ENCODE measurements around the gene GALNT17.
"Not testable (repeated sequence)": the region's sequence is repeated elsewhere in the genome, so short reads cannot be mapped to it uniquely, and the experiment has no call there.

Gene GALNT17

GRCh38 chr7:71721742-71722141, 589.8 kb downstream of the GALNT17 start:
- H3K36me3 ChIP-seq (ENCODE audit: control insufficient read depth, low read depth, low read length), result no peaks in the 10 kb centered on the region
- H3K27me3 ChIP-seq (ENCODE audit: control insufficient read depth, insufficient read depth, low read length), result no peaks in the 10 kb centered on the region
- H3K4me1 ChIP-seq (ENCODE audit: control insufficient read depth, low read depth, low read length), result no peaks in the 10 kb centered on the region
- no peak overlapping the region for H3K9ac ChIP-seq (ENCODE audit: low read length)
- H3K4me3 ChIP-seq (ENCODE audit: low read length), result no peak overlapping the region
- H3K9me3 ChIP-seq (ENCODE audit: control insufficient read depth, low read depth, low read length), result no peaks in the 10 kb centered on the region
- no peak overlapping the region for H3K27ac ChIP-seq (ENCODE audit: low read length)

DNA sequence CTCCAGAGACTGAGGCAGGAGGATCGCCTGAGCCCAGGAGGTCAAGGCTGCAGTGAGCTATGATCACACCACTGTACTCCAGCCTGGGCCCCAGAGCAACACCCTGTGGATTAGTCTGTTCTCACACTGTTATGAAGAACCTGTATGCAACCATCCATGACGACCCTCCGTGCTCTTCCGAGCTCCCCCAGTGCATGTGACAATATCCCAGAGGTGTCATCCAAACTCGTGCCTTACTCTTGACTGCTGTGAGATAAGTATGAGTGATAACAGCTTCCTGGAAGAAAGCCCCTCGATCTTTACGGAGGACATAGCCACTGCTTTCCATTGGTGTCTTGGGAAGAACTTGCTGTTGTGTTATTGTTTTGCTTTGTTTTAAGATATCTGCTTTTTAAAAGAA, 591.9 kb downstream of the GALNT17 start:
- H3K27ac ChIP-seq (ENCODE audit: low read length), result no peak overlapping the region

GRCh38 chr7:71727347-71727746, 595.4 kb downstream of the GALNT17 start:
- Histone ChIP-seq H3K9ac (ENCODE audit: low read length) (no peak overlapping the region), H3K9me3 (ENCODE audit: control insufficient read depth, low read depth, low read length) (no peaks in the 10 kb centered on the region), H3K27me3 (ENCODE audit: control insufficient read depth, insufficient read depth, low read length) (no peaks in the 10 kb centered on the region), H3K4me3 (ENCODE audit: low read length) (no peak overlapping the region), H3K4me1 (ENCODE audit: control insufficient read depth, low read depth, low read length) (peaks cover 3% of the 10 kb centered on the region), H3K36me3 (ENCODE audit: control insufficient read depth, low read depth, low read length) (no peaks in the 10 kb centered on the region), H3K27ac (ENCODE audit: low read length) (no peak overlapping the region)

More for the DNA sequence above, 591.9 kb downstream of the GALNT17 start:
- Histone ChIP-seq H3K27me3 (ENCODE audit: control insufficient read depth, insufficient read depth, low read length) (no peaks in the 10 kb centered on the region), H3K36me3 (ENCODE audit: control insufficient read depth, low read depth, low read length) (no peaks in the 10 kb centered on the region), H3K4me1 (ENCODE audit: control insufficient read depth, low read depth, low read length) (no peaks in the 10 kb centered on the region), H3K4me3 (ENCODE audit: low read length) (no peak overlapping the region), H3K9me3 (ENCODE audit: control insufficient read depth, low read depth, low read length) (no peaks in the 10 kb centered on the region), H3K9ac (ENCODE audit: low read length) (no peak overlapping the region)

DNA sequence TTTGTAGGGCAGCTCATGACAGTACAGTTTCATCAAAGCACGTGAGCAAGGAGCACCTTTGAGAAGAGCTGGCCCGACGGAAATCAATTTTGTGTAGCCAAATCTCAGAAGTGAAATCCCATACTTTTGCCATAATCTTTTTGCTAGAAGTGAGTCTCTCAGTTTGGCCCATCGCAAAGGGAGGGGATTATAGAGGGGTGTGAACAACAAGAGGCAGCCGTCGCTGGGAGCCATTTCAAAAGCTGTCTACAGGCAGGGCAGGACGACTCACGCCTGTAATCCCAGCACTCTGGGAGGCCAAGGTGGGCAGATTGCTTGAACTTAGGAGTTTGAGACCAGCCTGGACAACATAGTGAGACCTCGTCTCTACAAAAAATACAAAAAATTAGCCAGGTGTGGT, 599.8 kb downstream of the GALNT17 start:
- Histone ChIP-seq H3K27ac (ENCODE audit: low read length) (no peak overlapping the region), H3K36me3 (ENCODE audit: control insufficient read depth, low read depth, low read length) (no peaks in the 10 kb centered on the region), H3K4me3 (ENCODE audit: low read length) (no peak overlapping the region), H3K4me1 (ENCODE audit: control insufficient read depth, low read depth, low read length) (peaks cover 6% of the 10 kb centered on the region), H3K27me3 (ENCODE audit: control insufficient read depth, insufficient read depth, low read length) (no peaks in the 10 kb centered on the region), H3K9ac (ENCODE audit: low read length) (no peak overlapping the region), H3K9me3 (ENCODE audit: control insufficient read depth, low read depth, low read length) (no peaks in the 10 kb centered on the region)

- Histone ChIP-seq H3K9me3 (ENCODE audit: control insufficient read depth, low read depth, low read length) (no peaks in the 10 kb centered on the region), H3K4me1 (ENCODE audit: control insufficient read depth, low read depth, low read length) (peaks cover 6% of the 10 kb centered on the region), H3K36me3 (ENCODE audit: control insufficient read depth, low read depth, low read length) (no peaks in the 10 kb centered on the region), H3K4me3 (ENCODE audit: low read length) (peak overlapping the region; percentile 58), H3K9ac (ENCODE audit: low read length) (no peak overlapping the region), H3K27me3 (ENCODE audit: control insufficient read depth, insufficient read depth, low read length) (no peaks in the 10 kb centered on the region), H3K27ac (ENCODE audit: low read length) (no peak overlapping the region)
These were observed 601.3 kb downstream of the GALNT17 start for GRCh38 chr7:71733107-71733870.

GRCh38 chr7:71735961-71736556, 604.1 kb downstream of the GALNT17 start:
- no peaks in the 10 kb centered on the region for H3K36me3 ChIP-seq (ENCODE audit: control insufficient read depth, low read depth, low read length)
- no peaks in the 10 kb centered on the region for H3K27me3 ChIP-seq (ENCODE audit: control insufficient read depth, insufficient read depth, low read length)
- H3K9me3 ChIP-seq (ENCODE audit: control insufficient read depth, low read depth, low read length), result no peaks in the 10 kb centered on the region
- H3K4me1 ChIP-seq (ENCODE audit: control insufficient read depth, low read depth, low read length), result peaks cover 21% of the 10 kb centered on the region
- no peak overlapping the region for H3K9ac ChIP-seq (ENCODE audit: low read length)
- H3K27ac ChIP-seq (ENCODE audit: low read length), result no peak overlapping the region
- no peak overlapping the region for H3K4me3 ChIP-seq (ENCODE audit: low read length)

DNA sequence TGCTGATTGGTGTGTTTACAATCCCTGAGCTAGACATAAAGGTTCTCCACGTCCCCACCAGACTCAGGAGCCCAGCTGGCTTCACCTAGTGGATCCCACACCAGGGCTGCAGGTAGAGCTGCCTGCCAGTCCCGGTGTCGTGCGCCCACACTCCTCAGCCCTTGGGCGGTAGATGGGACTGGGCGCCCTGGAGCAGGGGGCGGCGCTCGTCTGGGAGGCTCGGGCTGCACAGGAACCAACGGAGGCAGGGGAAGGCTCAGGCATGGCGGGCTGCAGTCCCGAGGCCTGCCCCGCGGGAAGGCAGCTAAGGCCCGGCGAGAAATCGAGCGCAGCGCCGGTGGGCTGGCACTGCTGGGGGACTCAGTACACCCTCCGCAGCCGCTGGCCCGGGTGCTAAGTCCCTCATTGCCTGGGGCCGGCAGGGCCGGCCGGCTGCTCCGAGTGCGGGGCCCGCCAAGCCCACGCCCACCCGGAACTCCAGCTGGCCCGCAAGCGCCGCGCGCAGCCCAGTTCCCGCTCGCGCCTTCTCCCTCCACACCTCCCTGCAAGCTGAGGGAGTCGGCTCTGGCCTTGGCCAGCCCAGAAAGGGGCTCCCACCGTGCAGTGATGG, 606.1 kb downstream of the GALNT17 start:
- peaks cover 15% of the 10 kb centered on the region for H3K4me1 ChIP-seq (ENCODE audit: control insufficient read depth, low read depth, low read length)
- H3K9me3 ChIP-seq (ENCODE audit: control insufficient read depth, low read depth, low read length); H3K9ac ChIP-seq (ENCODE audit: low read length); H3K27ac ChIP-seq (ENCODE audit: low read length); H3K27me3 ChIP-seq (ENCODE audit: control insufficient read depth, insufficient read depth, low read length); H3K4me3 ChIP-seq (ENCODE audit: low read length); H3K36me3 ChIP-seq (ENCODE audit: control insufficient read depth, low read depth, low read length): not testable (repeated sequence)

GRCh38 chr7:71739520-71740173, 607.7 kb downstream of the GALNT17 start:
- no peaks in the 10 kb centered on the region for H3K9me3 ChIP-seq (ENCODE audit: control insufficient read depth, low read depth, low read length)
- no peak overlapping the region for H3K4me3 ChIP-seq (ENCODE audit: low read length)
- no peaks in the 10 kb centered on the region for H3K36me3 ChIP-seq (ENCODE audit: control insufficient read depth, low read depth, low read length)
- H3K4me1 ChIP-seq (ENCODE audit: control insufficient read depth, low read depth, low read length), result peaks cover 15% of the 10 kb centered on the region
- H3K27me3 ChIP-seq (ENCODE audit: control insufficient read depth, insufficient read depth, low read length), result no peaks in the 10 kb centered on the region
- H3K27ac ChIP-seq (ENCODE audit: low read length), result no peak overlapping the region
- no peak overlapping the region for H3K9ac ChIP-seq (ENCODE audit: low read length)

DNA sequence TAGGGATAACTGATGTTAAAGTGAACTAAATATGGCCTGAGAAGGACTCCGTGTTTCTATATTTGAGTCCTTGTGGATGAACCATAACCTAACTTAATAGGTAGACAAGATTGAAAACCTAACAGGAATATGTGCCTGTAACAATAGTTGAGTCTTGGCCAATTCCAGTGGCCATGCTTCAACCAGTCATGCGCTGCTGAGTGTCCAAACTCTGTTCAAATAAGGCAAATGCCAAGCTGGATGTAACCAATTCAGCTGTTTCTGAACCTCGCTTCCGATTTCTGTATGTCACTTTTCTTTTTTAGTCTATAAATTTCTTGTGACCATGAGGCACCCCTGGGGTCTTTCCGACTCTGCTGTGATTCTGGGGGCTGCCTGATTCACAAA, 608.2 kb downstream of the GALNT17 start:
- no peaks in the 10 kb centered on the region for H3K36me3 ChIP-seq (ENCODE audit: control insufficient read depth, low read depth, low read length)
- no peak overlapping the region for H3K4me3 ChIP-seq (ENCODE audit: low read length)
- H3K9me3 ChIP-seq (ENCODE audit: control insufficient read depth, low read depth, low read length), result no peaks in the 10 kb centered on the region
- peaks cover 15% of the 10 kb centered on the region for H3K4me1 ChIP-seq (ENCODE audit: control insufficient read depth, low read depth, low read length)
- no peak overlapping the region for H3K27ac ChIP-seq (ENCODE audit: low read length)
- no peak overlapping the region for H3K9ac ChIP-seq (ENCODE audit: low read length)
- H3K27me3 ChIP-seq (ENCODE audit: control insufficient read depth, insufficient read depth, low read length), result no peaks in the 10 kb centered on the region

DNA sequence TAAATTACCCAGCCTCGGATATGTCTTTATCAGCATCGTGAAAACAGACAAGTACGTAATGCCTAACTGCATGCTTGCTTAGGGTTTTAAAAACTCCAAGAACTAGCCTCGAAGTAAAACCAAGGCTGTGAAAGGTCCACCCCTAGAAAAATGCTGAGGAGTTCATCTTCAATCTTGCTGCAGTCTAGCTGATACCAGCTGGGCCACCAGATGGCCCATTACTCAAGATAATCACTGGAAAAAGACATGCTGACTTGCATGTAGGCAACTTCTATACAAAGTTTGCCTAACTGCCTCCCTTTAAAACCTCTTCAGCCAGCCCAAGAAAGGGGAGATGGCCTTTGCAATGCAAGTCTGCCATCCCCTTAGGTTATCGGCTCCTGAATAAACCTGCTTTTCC, 614.1 kb downstream of the GALNT17 start:
- Histone ChIP-seq H3K27ac (ENCODE audit: low read length) (no peak overlapping the region), H3K9ac (ENCODE audit: low read length) (no peak overlapping the region), H3K4me3 (ENCODE audit: low read length) (no peak overlapping the region), H3K9me3 (ENCODE audit: control insufficient read depth, low read depth, low read length) (no peaks in the 10 kb centered on the region), H3K27me3 (ENCODE audit: control insufficient read depth, insufficient read depth, low read length) (no peaks in the 10 kb centered on the region), H3K36me3 (ENCODE audit: control insufficient read depth, low read depth, low read length) (no peaks in the 10 kb centered on the region), H3K4me1 (ENCODE audit: control insufficient read depth, low read depth, low read length) (no peaks in the 10 kb centered on the region)

DNA sequence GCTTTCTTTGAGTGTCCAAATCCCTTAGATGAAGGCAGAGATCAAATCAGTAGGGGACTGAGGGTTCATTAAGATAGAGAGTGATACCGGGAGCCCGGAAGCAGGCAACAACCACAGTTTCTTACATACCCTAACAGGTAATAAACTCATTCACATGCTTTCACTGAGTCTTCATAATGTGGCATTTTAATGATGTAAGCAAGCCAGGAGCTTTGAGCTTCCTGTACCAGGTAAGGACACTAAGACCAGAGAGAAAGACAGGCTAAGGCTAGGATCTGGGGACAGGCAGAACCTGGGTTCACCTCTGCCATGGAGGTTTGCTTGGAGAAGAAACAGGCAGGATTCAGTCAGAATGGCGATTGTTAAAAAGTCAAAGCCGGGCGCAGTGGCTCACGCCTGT, 618.3 kb downstream of the GALNT17 start:
- Histone ChIP-seq H3K4me3 (ENCODE audit: low read length) (no peak overlapping the region), H3K9me3 (ENCODE audit: control insufficient read depth, low read depth, low read length) (no peaks in the 10 kb centered on the region), H3K27me3 (ENCODE audit: control insufficient read depth, insufficient read depth, low read length) (peaks cover 6% of the 10 kb centered on the region), H3K4me1 (ENCODE audit: control insufficient read depth, low read depth, low read length) (no peaks in the 10 kb centered on the region), H3K9ac (ENCODE audit: low read length) (no peak overlapping the region), H3K36me3 (ENCODE audit: control insufficient read depth, low read depth, low read length) (no peaks in the 10 kb centered on the region), H3K27ac (ENCODE audit: low read length) (no peak overlapping the region)
